ENCODE results near the gene CHRDL2. TPM values are rescaled to one million over a fixed set of nuclear protein-coding genes. Genes with fewer than 3 reads are reported as not detected.

The CHRDL2 gene
- total and polyA plus RNA-seq, 2 of the 13 experiments (the other 11 are each of a cell fraction or from before 2014, with no cell fraction given) = 0.04 TPM; not detected in 1

- Histone ChIP-seq H3K79me2 (ENCODE audit: insufficient read depth, low read length) (peaks cover 44% of the 10 kb centered on the region), H3K27ac (ENCODE audit: extremely low read length, insufficient read depth, low read length) (no peak overlapping the region), H3K9me3 (ENCODE audit: low read length) (no peaks in the 10 kb centered on the region), H3K9ac (ENCODE audit: insufficient read depth, low read depth, low read length) (no peak overlapping the region), H2AFZ (ENCODE audit: low read length) (no peak overlapping the region), H3K4me3 (replicated peaks in 1 of 3; ENCODE audit: insufficient read depth in 1 of 3, low read depth in 2 of 3, low read length in 3 of 3) (no peak overlapping the region), H3K36me3 (replicated peaks in 1 of 2; ENCODE audit: control insufficient read depth in 1 of 2, insufficient read depth in 2 of 2, low read length in 2 of 2) (no peaks in the 10 kb centered on the region), H4K20me1 (ENCODE audit: insufficient read depth, low read length) (no peaks in the 10 kb centered on the region; the same call in 1 of the 2 replicates), H3K27me3 (ENCODE audit: control insufficient read depth in 1 of 2, insufficient read depth in 2 of 2, low read length in 2 of 2) (no peaks in the 10 kb centered on the region), H3K4me2 (ENCODE audit: low read depth, low read length) (no peak overlapping the region), H3K4me1 (ENCODE audit: insufficient read depth, low read length) (no peaks in the 10 kb centered on the region)
- TF ChIP-seq PAF1 (CRISPR knock-in tag; IDR thresholded peaks at IDR 0.05) (no peak), NFE2L1 (CRISPR knock-in tag; IDR thresholded peaks at IDR 0.05; ENCODE audit: borderline replicate concordance) (no peak), ZBTB34 (CRISPR knock-in tag; IDR thresholded peaks at IDR 0.05) (no peak), ZBTB26 (CRISPR knock-in tag; IDR thresholded peaks at IDR 0.05; ENCODE audit: borderline replicate concordance) (no peak), ZNF570 (CRISPR knock-in tag; IDR thresholded peaks at IDR 0.05; ENCODE audit: borderline replicate concordance) (no peak), TRAFD1 (CRISPR knock-in tag; IDR thresholded peaks at IDR 0.05; ENCODE audit: borderline replicate concordance) (no peak), ZFP62 (CRISPR knock-in tag; IDR thresholded peaks at IDR 0.05) (no peak), ZBTB25 (CRISPR knock-in tag; IDR thresholded peaks at IDR 0.05) (no peak), SOX13 (IDR thresholded peaks at IDR 0.05) (no peak), SOX13 (CRISPR knock-in tag; conservative IDR thresholded peaks at IDR 0.05 in 1 of 2, IDR thresholded peaks at IDR 0.05 in 1 of 2) (no peak), DR1 (CRISPR knock-in tag; IDR thresholded peaks at IDR 0.05) (no peak), ZNF747 (CRISPR knock-in tag; IDR thresholded peaks at IDR 0.05; ENCODE audit: borderline replicate concordance) (no peak), ZNF430 (CRISPR knock-in tag; IDR thresholded peaks at IDR 0.05) (no peak), ZNF530 (CRISPR knock-in tag; IDR thresholded peaks at IDR 0.05; ENCODE audit: low read depth) (no peak), GMEB2 (CRISPR knock-in tag; IDR thresholded peaks at IDR 0.05; ENCODE audit: low read depth) (no peak), FOXJ3 (CRISPR knock-in tag; IDR thresholded peaks at IDR 0.05; ENCODE audit: borderline replicate concordance) (no peak)
- intact Hi-C loops (cut with micrococcal nuclease; ENCODE audit: unreplicated experiment) = no loop called here
- BruUV-seq (replicated peaks) = no TSS peak
- FAIRE-seq (no peak), DNase-seq (ENCODE audit: low spot score) (no peak), ATAC-seq (no peak)
- CTCF ChIA-PET (ENCODE audit: low intra/inter-chr PET ratio, low total read pairs) = no interaction called here
- in situ Hi-C loops (cut with HindIII; ENCODE audit: extremely low pct_ligation_motif_present, low pct_unique_long_range_greater_than_20kb) = no loop called here
- POLR2A ChIA-PET = no interaction called here
- 87% methylated on average over 5 of the region's 5 CpGs for WGBS (ENCODE audit: low lambda C conversion rate)
Measured at GRCh38 chr11:74770456-74770855, 39.2 kb upstream of the CHRDL2 start.
